ENCODE results near the gene P2RX2. TPM values are rescaled to one million over a fixed set of nuclear protein-coding genes. Genes with fewer than 3 reads are reported as not detected.
A peak's percentile ranks its signal among the peaks of the same experiment; 100 is the strongest.

The P2RX2 gene
- total RNA-seq, 2 donors from 2014 or later: 0.24 TPM; not detected in 1

DNA sequence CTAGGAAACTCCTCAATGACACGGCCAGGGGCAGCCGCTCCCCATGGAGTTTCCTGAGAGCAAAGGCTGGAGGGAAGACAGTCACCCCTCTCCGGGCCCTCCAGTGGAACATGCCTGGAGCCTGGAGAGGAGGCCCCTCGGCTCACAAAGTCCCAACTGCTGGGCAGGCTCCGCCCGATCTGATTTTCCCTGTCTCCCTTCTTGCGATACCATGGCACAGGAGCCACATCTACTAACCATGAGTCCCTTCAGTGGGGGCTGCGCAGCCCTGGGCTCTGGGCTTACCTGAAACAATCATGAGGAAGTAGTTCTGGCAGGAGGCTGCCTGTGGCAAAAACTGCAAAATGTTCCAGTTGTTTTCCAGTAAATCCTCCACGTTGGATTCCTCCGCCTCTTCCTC lies 15.3 kb downstream of the P2RX2 start:
- intact Hi-C loops (cut with DNase I): no loop called here
- DNase-seq: no peak
- Histone ChIP-seq H3K4me1 (no peaks in the 10 kb centered on the region), H3K4me3 (no peak overlapping the region), H3K9ac (ENCODE audit: low read depth in 2 of 2, low read length in 2 of 2) (no peak overlapping the region), H3K27me3 (no peaks in the 10 kb centered on the region), H3K27ac (no peak overlapping the region), H3K36me3 (no peaks in the 10 kb centered on the region), H3K9me3 (no peaks in the 10 kb centered on the region)
- TF ChIP-seq, protein P1, sequence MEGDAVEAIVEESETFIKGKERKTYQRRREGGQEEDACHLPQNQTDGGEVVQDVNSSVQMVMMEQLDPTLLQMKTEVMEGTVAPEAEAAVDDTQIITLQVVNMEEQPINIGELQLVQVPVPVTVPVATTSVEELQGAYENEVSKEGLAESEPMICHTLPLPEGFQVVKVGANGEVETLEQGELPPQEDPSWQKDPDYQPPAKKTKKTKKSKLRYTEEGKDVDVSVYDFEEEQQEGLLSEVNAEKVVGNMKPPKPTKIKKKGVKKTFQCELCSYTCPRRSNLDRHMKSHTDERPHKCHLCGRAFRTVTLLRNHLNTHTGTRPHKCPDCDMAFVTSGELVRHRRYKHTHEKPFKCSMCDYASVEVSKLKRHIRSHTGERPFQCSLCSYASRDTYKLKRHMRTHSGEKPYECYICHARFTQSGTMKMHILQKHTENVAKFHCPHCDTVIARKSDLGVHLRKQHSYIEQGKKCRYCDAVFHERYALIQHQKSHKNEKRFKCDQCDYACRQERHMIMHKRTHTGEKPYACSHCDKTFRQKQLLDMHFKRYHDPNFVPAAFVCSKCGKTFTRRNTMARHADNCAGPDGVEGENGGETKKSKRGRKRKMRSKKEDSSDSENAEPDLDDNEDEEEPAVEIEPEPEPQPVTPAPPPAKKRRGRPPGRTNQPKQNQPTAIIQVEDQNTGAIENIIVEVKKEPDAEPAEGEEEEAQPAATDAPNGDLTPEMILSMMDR (IDR thresholded peaks at IDR 0.05): no peak

DNA sequence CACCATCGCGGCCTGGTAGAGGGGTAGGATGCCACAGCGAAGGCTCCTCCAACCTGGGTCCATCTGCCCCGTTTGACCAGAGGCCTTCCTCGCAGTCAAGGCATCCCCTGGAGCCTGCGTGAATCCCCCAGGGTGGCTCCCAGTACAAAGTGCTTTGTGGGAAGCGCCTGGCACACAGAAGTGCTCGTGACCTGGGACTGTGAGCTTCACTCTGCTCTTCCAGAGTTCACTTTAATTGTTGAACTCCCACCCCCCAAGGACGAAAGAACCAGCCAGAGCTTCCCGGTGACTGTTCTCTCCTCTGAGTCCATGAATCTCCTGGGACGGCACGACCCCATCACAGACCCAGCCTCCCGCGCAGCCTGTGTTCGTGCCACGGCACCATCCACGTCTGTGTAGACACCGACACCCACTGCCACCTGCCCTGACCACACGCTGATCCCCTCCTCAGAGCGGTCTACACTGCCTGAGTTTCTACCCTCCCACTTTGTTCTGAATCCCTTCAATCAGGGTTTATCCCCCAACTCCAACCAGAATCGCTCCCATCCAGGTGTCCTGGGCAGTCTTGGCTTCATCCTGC lies 15.9 kb downstream of the P2RX2 start:
- intact Hi-C loops (cut with DNase I): no loop called here
- TF ChIP-seq, protein P1 (IDR thresholded peaks at IDR 0.05): no peak
- no peak overlapping the region for H3K9ac ChIP-seq (ENCODE audit: low read depth in 2 of 2, low read length in 2 of 2)

DNA sequence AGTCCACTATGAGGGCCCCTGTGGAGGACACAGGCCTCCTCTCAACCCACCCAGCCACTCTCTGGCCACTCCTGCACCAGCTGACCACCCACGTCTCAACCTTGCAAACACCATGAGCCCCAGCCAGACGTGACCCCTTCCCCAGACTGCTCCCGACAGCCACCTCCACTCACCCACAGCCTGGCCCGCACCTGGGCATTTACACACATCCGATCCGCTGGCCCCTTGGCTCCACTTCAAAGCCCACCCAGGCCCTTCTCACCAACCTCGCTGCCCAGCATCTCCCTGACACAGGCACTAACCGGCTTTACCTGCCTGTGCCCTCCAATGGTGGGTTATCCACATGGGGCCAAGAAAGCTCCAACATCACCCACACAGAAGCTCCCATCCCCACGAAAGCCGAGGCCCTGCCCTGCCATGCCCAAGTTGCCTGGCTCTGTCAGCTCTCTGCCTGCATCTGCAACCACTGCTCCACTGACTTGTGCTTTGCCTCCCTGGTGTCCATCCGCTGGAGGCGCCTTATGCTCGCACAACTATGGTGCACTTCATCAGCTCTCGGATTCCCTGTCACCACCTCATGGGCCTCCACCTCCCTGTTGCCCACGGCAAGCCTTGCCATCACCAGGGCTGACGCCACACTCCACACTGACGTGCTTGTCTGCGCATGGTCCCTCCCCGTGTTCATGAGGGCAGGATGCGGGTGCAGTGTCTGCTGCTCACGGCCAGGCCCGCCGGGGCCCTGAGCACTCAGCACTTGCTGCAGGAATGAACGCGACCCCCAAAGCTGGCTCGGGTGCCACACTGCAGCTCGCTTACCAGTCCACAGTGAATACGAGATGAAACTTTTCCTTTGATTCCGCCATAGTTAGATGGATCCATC lies 16.7 kb downstream of the P2RX2 start:
- H3K36me3 ChIP-seq: no peaks in the 10 kb centered on the region
- no peak overlapping the region for H3K9ac ChIP-seq (ENCODE audit: low read depth in 2 of 2, low read length in 2 of 2)
- H3K27ac ChIP-seq: no peak overlapping the region
- no peaks in the 10 kb centered on the region for H3K27me3 ChIP-seq
- intact Hi-C loops (cut with DNase I): no loop called here
- TF ChIP-seq, protein P1 (IDR thresholded peaks at IDR 0.05): no peak
- no peak for DNase-seq
- H3K4me3 ChIP-seq: no peak overlapping the region
- H3K9me3 ChIP-seq: no peaks in the 10 kb centered on the region
- no peaks in the 10 kb centered on the region for H3K4me1 ChIP-seq

More for the DNA sequence above, 15.9 kb downstream of the P2RX2 start:
- Histone ChIP-seq H3K4me1 (no peaks in the 10 kb centered on the region), H3K4me3 (no peak overlapping the region), H3K9me3 (no peaks in the 10 kb centered on the region), H3K27me3 (no peaks in the 10 kb centered on the region), H3K36me3 (no peaks in the 10 kb centered on the region), H3K27ac (no peak overlapping the region)
- no peak for DNase-seq

DNA sequence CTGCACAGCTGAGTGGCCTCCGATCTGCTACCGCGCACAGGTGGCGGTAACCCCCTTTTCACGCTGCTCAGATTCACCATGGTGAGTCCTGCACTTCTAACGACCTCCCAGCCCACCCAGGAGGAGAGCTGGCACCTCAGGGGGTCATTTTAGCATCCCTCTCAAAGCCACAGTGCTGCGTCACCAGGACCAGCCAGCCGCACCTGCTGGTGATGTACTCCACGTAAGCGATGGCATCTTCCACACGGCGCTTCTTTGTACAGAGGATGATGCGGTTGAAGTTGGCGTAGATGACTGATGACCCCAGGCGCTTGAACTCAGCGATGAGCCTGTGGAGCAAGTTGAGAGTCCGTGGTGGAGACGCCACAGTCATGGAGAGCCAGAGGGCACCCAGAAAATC lies 19.2 kb downstream of the P2RX2 start:
- H3K27me3 ChIP-seq: no peaks in the 10 kb centered on the region
- no peaks in the 10 kb centered on the region for H3K9me3 ChIP-seq
- H3K4me3 ChIP-seq: no peak overlapping the region
- H3K4me1 ChIP-seq: no peaks in the 10 kb centered on the region
- no peaks in the 10 kb centered on the region for H3K36me3 ChIP-seq
- intact Hi-C loops (cut with DNase I): no loop called here
- TF ChIP-seq, protein P1 (IDR thresholded peaks at IDR 0.05): no peak
- no peak for DNase-seq
- no peak overlapping the region for H3K9ac ChIP-seq (ENCODE audit: low read depth in 2 of 2, low read length in 2 of 2)
- no peak overlapping the region for H3K27ac ChIP-seq

DNA sequence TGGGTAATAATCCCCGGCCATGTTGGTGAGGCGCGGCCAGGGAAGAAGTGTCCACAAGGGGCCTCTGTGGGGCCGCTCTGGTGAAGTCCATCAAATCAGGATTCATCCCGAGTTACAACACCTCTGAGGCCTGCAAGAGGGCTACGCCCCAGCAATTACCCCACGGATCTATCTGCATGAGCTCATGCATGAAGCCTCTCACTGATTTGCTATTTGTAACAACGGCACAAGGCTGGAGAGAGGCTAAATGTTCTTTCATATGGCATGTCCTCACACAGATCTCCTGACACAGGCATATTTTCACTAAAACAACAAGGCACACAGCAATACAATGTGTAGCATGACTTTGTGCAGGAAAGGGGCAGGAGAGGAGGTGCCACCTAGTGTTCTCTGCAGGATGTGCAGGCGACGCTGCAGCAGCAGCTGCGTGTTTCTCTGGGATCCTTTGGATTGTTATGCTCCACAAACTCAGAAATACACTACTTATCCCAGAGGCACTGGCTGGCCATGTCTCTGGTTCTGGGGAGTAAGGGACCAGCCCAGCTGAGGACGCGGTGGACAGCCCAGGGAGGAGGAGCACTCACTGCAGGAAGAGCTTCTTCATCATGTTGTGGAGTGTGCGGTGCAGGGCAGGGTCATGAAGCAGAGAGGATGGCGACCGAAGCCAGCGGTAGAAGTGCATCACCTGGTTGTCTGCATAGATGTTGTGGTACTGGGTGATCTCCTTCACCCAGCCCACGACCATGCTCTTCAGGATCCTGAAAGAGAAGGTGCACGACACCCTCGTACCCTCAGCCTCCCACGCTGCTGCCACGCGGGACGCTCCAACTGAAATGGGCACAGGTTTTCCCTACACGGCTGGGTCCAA lies 20.2 kb downstream of the P2RX2 start:
- TF ChIP-seq, protein P1 (IDR thresholded peaks at IDR 0.05): peak; percentile 72
- no peaks in the 10 kb centered on the region for H3K9me3 ChIP-seq
- H3K27me3 ChIP-seq: no peaks in the 10 kb centered on the region
- DNase-seq: no peak
- intact Hi-C loops (cut with DNase I): no loop called here
- no peak overlapping the region for H3K27ac ChIP-seq
- H3K4me3 ChIP-seq: no peak overlapping the region
- H3K9ac ChIP-seq (ENCODE audit: low read depth in 2 of 2, low read length in 2 of 2): no peak overlapping the region
- no peaks in the 10 kb centered on the region for H3K4me1 ChIP-seq
- no peaks in the 10 kb centered on the region for H3K36me3 ChIP-seq
